HG03378 (cell line): ENCODE data around the gene NDUFV1.

Source experiments
- ATAC-seq: cut with Tn5 transposase; IDR thresholded peaks from one replicate; pipeline ENCODE4 v1.9.1; 2021; ENCODE audit warnings: mild to moderate bottlenecking, moderate library complexity; ENCODE audit not compliant: unreplicated experiment

Gene NDUFV1

GRCh38 chr11:67639438-67639859 is 32.7 kb downstream of the NDUFV1 start, which contains the start of gene TBX10:
Gene TBX10 (minus strand): TSS chr11:67639763. CDS start chr11:67639472, 291 bp downstream.
- no peak for ATAC-seq

GRCh38 chr11:67640021-67640757 is 33.5 kb downstream of the NDUFV1 start:
- ATAC-seq: no peak

- ATAC-seq: no peak
Measured at GRCh38 chr11:67640758-67641337, 34.1 kb downstream of the NDUFV1 start.

- no peak for ATAC-seq
Measured at GRCh38 chr11:67641338-67642172, 34.8 kb downstream of the NDUFV1 start.

GRCh38 chr11:67642173-67643120 is 35.7 kb downstream of the NDUFV1 start:
- ATAC-seq: no peak

- ATAC-seq: no peak
Measured at GRCh38 chr11:67644042-67644441, 37.3 kb downstream of the NDUFV1 start.

- ATAC-seq: no peak
Measured at GRCh38 chr11:67644472-67645418, 38.0 kb downstream of the NDUFV1 start.

- ATAC-seq: no peak
Measured at GRCh38 chr11:67645521-67646461, 39.1 kb downstream of the NDUFV1 start.

GRCh38 chr11:67646535-67647336 is 40.0 kb downstream of the NDUFV1 start:
- no peak for ATAC-seq

- ATAC-seq: no peak
Measured at GRCh38 chr11:67647471-67647870, 40.7 kb downstream of the NDUFV1 start.

- no peak for ATAC-seq
Measured at GRCh38 chr11:67648140-67648795, 41.5 kb downstream of the NDUFV1 start.

- no peak for ATAC-seq
Measured at GRCh38 chr11:67648796-67649613, 42.3 kb downstream of the NDUFV1 start.

GRCh38 chr11:67649634-67650510 is 43.1 kb downstream of the NDUFV1 start:
- ATAC-seq: no peak

- ATAC-seq: no peak
Measured at GRCh38 chr11:67651976-67652781, 45.4 kb downstream of the NDUFV1 start.
